Cardiac muscle cell (in vitro differentiated cells and primary cell): ENCODE measurements around the gene A1BG. TPM values are rescaled to one million over a fixed set of nuclear protein-coding genes. Genes with fewer than 3 reads are reported as not detected.

Experiments
- DNase-seq, 2 donors: peaks; one replicate each; pipeline versions ENCODE4 v3.0.0 to v3.0.0-alpha.2; 2010 to 2017; ENCODE audit warnings: low read depth in 1 of 2, low spot score in 1 of 2
- H3K27ac ChIP-seq: fragments of 200-600 bp; sonication (generic); 2 replicates; pipeline ENCODE4 v1.5.1; 2016
- H3K27me3 ChIP-seq: fragments of 200-600 bp; sonication (generic); 2 replicates; pipeline ENCODE4 v1.6.0; 2016; ENCODE audit warnings: control low read depth
- H3K36me3 ChIP-seq: fragments of 200-600 bp; sonication (generic); 2 replicates; pipeline ENCODE4 v1.5.1; 2016; ENCODE audit warnings: control low read depth
- H3K4me1 ChIP-seq: fragments of 200-600 bp; sonication (generic); 2 replicates; pipeline ENCODE4 v1.8.1; 2017; ENCODE audit warnings: low read depth, mild to moderate bottlenecking, mixed run types
- H3K4me3 ChIP-seq: fragments of 200-600 bp; sonication (generic); 2 replicates; pipeline ENCODE4 v1.5.1; 2016; ENCODE audit warnings: mild to moderate bottlenecking
- H3K9me3 ChIP-seq: fragments of 200-600 bp; sonication (generic); 2 replicates; pipeline ENCODE4 v1.5.1; 2017; ENCODE audit warnings: low read depth, mild to moderate bottlenecking, control low read depth
- polyA plus RNA-seq: library from polyadenylated mRNA; unstranded; fragments of >200 nt; fragmentation: Nextera tagmentation; extraction: Ambion mirVana; gene quantifications from 2 replicates; pipeline ENCODE4 v1.2.1, GENCODE V29; 2016
- total RNA-seq: library from RNA; depleted of rRNA; stranded (reverse); fragments of >200 nt; gene quantifications from 2 replicates; pipeline ENCODE4 v1.2.3, GENCODE V29; 2016
- TF ChIP-seq, protein P1 (sequence below): IDR thresholded peaks from 2 replicates; pipeline ENCODE4 v1.5.1; 2012; ENCODE audit warnings: low read depth, mild to moderate bottlenecking, low read length

A1BG gene
- total and polyA plus RNA-seq, 2 experiments from 2014 or later = 45.9 to 138 TPM

DNA sequence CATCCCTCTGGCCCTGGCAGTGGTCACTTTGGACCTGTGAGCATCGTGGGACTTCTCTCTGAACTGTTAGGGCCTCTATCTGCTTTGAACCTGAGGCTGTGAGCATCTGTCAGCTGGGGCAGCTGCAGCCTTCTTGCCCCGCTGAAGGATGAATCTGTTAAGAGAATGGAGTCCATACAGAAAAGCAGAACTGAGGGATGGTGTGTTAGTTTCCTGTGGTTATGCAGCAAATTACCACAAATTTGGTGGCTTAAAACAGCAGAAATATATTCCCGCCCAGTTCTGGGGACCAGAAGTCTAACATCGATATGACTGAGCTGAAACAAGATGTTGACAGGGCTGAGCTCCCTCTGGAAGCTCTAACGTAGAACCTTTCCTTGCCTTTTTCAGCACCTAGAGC is 10.9 kb upstream of the A1BG start:
- TF ChIP-seq, protein P1, sequence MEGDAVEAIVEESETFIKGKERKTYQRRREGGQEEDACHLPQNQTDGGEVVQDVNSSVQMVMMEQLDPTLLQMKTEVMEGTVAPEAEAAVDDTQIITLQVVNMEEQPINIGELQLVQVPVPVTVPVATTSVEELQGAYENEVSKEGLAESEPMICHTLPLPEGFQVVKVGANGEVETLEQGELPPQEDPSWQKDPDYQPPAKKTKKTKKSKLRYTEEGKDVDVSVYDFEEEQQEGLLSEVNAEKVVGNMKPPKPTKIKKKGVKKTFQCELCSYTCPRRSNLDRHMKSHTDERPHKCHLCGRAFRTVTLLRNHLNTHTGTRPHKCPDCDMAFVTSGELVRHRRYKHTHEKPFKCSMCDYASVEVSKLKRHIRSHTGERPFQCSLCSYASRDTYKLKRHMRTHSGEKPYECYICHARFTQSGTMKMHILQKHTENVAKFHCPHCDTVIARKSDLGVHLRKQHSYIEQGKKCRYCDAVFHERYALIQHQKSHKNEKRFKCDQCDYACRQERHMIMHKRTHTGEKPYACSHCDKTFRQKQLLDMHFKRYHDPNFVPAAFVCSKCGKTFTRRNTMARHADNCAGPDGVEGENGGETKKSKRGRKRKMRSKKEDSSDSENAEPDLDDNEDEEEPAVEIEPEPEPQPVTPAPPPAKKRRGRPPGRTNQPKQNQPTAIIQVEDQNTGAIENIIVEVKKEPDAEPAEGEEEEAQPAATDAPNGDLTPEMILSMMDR = no peak
- no peak overlapping the region for H3K4me3 ChIP-seq
- no peaks in the 10 kb centered on the region for H3K4me1 ChIP-seq
- no peak for DNase-seq
- no peaks in the 10 kb centered on the region for H3K27me3 ChIP-seq
- H3K27ac ChIP-seq = no peak overlapping the region
- H3K9me3 ChIP-seq = no peaks in the 10 kb centered on the region
- no peaks in the 10 kb centered on the region for H3K36me3 ChIP-seq

DNA sequence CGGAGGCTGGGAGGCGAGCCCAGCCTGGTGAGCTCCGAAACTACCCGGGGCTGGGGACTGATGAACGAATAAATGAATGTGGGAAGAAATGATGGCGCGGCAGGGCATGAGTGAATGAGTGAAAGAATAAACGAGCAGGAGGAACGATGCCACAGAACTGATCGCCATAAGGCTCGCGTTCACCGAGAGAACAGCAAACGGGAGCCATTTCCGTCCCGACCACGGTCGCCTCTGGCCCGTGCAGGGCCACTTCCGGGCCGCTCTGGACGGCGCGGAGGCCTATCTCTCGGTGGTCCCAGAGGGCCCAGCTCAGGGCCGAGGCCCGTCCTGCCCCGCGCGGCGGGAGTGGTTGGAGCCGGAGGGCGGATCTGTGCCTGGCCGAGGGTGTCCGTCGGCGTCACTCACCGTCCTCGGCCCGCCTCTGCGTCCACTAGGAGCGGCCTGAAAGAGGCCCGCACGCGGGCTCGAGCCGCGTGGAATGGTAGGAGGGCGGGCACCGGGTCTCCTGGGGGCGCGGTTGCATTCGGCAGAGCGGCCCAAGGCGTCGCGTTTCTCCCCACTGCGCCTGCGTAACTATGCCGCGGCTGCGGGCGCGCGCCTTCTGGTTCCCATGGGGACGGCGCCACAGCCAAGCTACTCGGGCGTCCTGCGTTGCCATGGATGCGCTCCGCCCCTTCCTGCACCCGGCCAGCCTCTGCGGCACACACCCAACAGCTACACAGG is 9.1 kb upstream of the A1BG start, which contains the start of gene ZNF497:
ZNF497 (minus strand) TSS at position 480 of the 723 bp plus-strand sequence. CDS start 5,116 bp downstream, outside the sequence.
- H3K36me3 ChIP-seq = no peaks in the 10 kb centered on the region
- H3K9me3 ChIP-seq = no peaks in the 10 kb centered on the region
- peak within 1 kb of the TSS; percentile 94 for H3K27ac ChIP-seq
- DNase-seq = peak; percentile 97 to 99
- H3K27me3 ChIP-seq = no peaks in the 10 kb centered on the region
- TF ChIP-seq, protein P1 = no peak
- no peaks in the 10 kb centered on the region for H3K4me1 ChIP-seq
- peak within 1 kb of the TSS; percentile 68 for H3K4me3 ChIP-seq

DNA sequence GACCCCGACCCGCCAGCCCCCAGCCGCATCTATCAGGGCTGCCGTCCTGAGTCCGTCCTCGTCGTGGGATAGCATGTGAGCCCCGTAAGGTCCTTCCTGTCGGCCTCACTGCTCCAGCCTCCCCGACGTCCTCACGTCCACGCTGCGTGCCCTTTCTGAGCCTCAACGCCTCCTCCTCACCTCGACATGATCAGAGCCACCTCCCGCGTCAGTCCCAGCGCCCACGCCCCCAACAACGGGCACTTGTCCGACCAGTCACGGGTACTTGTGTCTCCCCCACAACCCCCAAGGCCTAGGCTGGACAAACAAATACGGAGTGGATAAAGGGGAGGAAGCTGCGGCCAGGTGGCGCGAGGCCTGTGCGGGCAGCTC is 8.6 kb upstream of the A1BG start:
- Histone ChIP-seq H3K4me1 (no peaks in the 10 kb centered on the region), H3K27ac (peak overlapping the region; percentile 94), H3K4me3 (peak overlapping the region; percentile 68), H3K27me3 (no peaks in the 10 kb centered on the region), H3K9me3 (no peaks in the 10 kb centered on the region), H3K36me3 (no peaks in the 10 kb centered on the region)
- TF ChIP-seq, protein P1 = peak; percentile 18
- DNase-seq = peak in 1 of 2 donors; percentile 72

DNA sequence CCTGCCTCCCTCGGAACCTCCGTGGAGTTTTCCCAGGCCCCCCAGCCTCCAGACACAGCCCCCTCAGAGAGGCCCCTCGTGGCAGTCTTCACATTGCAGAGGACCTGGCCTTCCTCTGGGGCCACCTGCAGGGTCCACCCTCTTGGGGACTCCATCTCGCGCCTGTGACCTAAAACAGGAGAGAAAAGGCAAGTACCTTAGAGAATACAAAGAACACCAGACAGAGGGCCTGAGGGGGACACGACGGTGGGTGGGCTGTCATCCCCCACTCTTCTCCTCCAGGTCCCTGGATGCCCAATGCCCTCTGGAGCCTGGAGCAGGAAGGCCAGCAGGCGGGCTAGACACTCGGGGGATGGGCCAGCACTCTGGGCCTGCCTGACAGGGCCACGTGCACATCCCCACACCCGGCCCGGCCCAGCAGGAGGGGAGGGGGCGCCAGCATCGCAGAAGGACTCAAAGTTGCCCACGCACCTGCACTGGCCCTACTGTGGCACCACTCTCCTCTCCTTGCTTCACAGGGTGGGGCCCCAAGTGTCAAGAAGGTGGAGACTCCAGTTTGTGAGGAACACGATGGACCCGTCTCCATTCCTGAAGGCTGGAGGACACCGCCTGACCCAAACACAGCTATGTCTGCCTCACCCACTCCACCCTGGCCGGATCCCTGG is 4.3 kb upstream of the A1BG start:
- Histone ChIP-seq H3K4me1 (no peaks in the 10 kb centered on the region), H3K4me3 (no peak overlapping the region), H3K36me3 (no peaks in the 10 kb centered on the region), H3K27me3 (no peaks in the 10 kb centered on the region), H3K9me3 (no peaks in the 10 kb centered on the region), H3K27ac (no peak overlapping the region)
- no peak for DNase-seq
- TF ChIP-seq, protein P1 = no peak

DNA sequence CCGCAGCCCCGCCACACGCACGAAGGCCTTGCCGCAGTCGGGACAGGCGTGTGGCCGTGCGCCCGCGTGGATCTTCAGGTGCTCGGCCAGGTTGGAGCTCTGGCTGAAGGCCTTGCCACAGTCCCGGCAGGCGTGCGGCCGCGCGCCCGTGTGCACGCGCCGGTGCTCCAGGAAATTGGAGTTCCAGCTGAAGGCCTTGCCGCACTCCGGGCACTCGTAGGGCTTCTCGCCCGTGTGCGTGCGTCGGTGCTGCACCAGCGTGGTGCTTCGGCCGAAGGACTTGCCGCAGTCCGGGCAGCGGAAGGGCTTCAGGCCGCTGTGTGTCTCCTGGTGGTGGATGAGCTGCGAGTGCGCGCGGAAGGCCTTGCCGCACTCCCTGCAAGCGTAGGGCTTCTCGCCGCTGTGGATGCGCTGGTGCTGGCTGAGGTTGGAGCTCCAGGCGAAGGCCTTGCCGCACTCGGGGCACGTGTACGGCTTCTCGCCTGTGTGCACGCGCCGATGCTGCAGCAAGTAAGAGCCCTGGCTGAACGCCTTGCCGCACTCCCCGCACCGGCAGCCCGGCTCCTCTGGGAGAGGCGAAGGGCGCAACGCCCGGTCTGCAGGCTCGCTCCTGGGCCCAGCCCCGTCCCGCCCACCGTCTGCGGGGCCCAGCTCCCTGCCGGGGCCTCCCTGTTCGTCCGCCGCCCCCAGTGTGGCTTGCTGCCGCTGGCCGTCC is 3.6 kb upstream of the A1BG start:
- Histone ChIP-seq H3K27me3 (no peaks in the 10 kb centered on the region), H3K27ac (no peak overlapping the region), H3K4me3 (no peak overlapping the region), H3K9me3 (no peaks in the 10 kb centered on the region), H3K4me1 (no peaks in the 10 kb centered on the region), H3K36me3 (no peaks in the 10 kb centered on the region)
- TF ChIP-seq, protein P1 = no peak
- peak in 1 of 2 donors; percentile 53 for DNase-seq
